Measurements from ENCODE around the gene ZNF292.
A peak's percentile ranks its signal among the peaks of the same experiment; 100 is the strongest.
"Not testable (repeated sequence)": the region's sequence is repeated elsewhere in the genome, so short reads cannot be mapped to it uniquely, and the experiment has no call there.

ZNF292 gene

GRCh38 chr6:87154993-87155841 lies at the start of gene ZNF292:
TSS of gene ZNF292 (plus strand) at chr6:87155565. CDS start at chr6:87155592, 27 bp downstream.
- peak; percentile 76 for DNase-seq (ENCODE audit: low read depth)

- DNase-seq (ENCODE audit: low read depth) = peak; percentile 26
These were observed 49.5 kb upstream of the ZNF292 start for GRCh38 chr6:87105823-87106222.

GRCh38 chr6:87110636-87111035 lies 44.7 kb upstream of the ZNF292 start:
- DNase-seq (ENCODE audit: low read depth) = no peak

GRCh38 chr6:87115402-87116135 lies 39.8 kb upstream of the ZNF292 start:
- DNase-seq (ENCODE audit: low read depth) = no peak

GRCh38 chr6:87116922-87117321 lies 38.4 kb upstream of the ZNF292 start:
- DNase-seq (ENCODE audit: low read depth) = no peak

GRCh38 chr6:87118054-87118453 lies 37.3 kb upstream of the ZNF292 start:
- DNase-seq (ENCODE audit: low read depth) = no peak

GRCh38 chr6:87122477-87122876 lies 32.9 kb upstream of the ZNF292 start:
- DNase-seq (ENCODE audit: low read depth) = no peak

GRCh38 chr6:87124074-87124473 lies 31.3 kb upstream of the ZNF292 start:
- no peak for DNase-seq (ENCODE audit: low read depth)

- DNase-seq (ENCODE audit: low read depth) = no peak
These were observed 28.9 kb upstream of the ZNF292 start for GRCh38 chr6:87126501-87126900.

- no peak for DNase-seq (ENCODE audit: low read depth)
These were observed 27.6 kb upstream of the ZNF292 start for GRCh38 chr6:87127737-87128136.

GRCh38 chr6:87136963-87137362 lies 18.4 kb upstream of the ZNF292 start:
- no peak for DNase-seq (ENCODE audit: low read depth)

- DNase-seq (ENCODE audit: low read depth) = no peak
These were observed 16.1 kb upstream of the ZNF292 start for GRCh38 chr6:87139236-87139635.

GRCh38 chr6:87139927-87140326 lies 15.4 kb upstream of the ZNF292 start:
- DNase-seq (ENCODE audit: low read depth) = not testable (repeated sequence)

- no peak for DNase-seq (ENCODE audit: low read depth)
These were observed 9.0 kb upstream of the ZNF292 start for GRCh38 chr6:87146363-87146762.

- DNase-seq (ENCODE audit: low read depth) = no peak
These were observed 5.0 kb upstream of the ZNF292 start for GRCh38 chr6:87150406-87150805.

GRCh38 chr6:87151471-87151780 lies 3.9 kb upstream of the ZNF292 start:
- DNase-seq (ENCODE audit: low read depth) = no peak

- DNase-seq (ENCODE audit: low read depth) = no peak
These were observed 3.4 kb upstream of the ZNF292 start for GRCh38 chr6:87151781-87152525.

- DNase-seq (ENCODE audit: low read depth) = no peak
These were observed 2.8 kb upstream of the ZNF292 start for GRCh38 chr6:87152526-87152955.

GRCh38 chr6:87154641-87154992 lies 748 bp upstream of the ZNF292 start:
- no peak for DNase-seq (ENCODE audit: low read depth)

GRCh38 chr6:87155842-87156815 lies 764 bp downstream of the ZNF292 start:
- DNase-seq (ENCODE audit: low read depth) = no peak

GRCh38 chr6:87157596-87157995 lies 2.2 kb downstream of the ZNF292 start:
- not testable (repeated sequence) for DNase-seq (ENCODE audit: low read depth)

- DNase-seq (ENCODE audit: low read depth) = no peak
These were observed 5.9 kb downstream of the ZNF292 start for GRCh38 chr6:87161299-87161698.

Data from non-pigmented ciliary epithelial cell (primary cell).